Right cardiac atrium (tissue), 5 donors: ENCODE data around the gene CHML. TPM values are rescaled to one million over a fixed set of nuclear protein-coding genes. Genes with fewer than 3 reads are reported as not detected.

ENCODE experiments used
- ATAC-seq, 2 donors: fragments of 200-7000 bp; cut with Tn5 transposase; one replicate each; pipeline versions ENCODE4 v1.8.0 to v1.9.1; 2020; ENCODE audit warnings: moderate library complexity in 2 of 2, mild to moderate bottlenecking in 1 of 2
- DNase-seq, 3 donors: peaks; one replicate each; pipeline ENCODE4 v3.0.0-alpha.2; 2020
- H3K27ac ChIP-seq: one replicate; pipeline ENCODE4 v1.5.1; 2013; ENCODE audit warnings: mild to moderate bottlenecking, low read length, control low read depth, moderate library complexity
- H3K27me3 ChIP-seq: one replicate; pipeline ENCODE4 v1.6.1; 2013; ENCODE audit not compliant: control insufficient read depth, insufficient read depth
- H3K4me1 ChIP-seq: one replicate; pipeline ENCODE4 v1.6.1; 2013; ENCODE audit warnings: low read length; ENCODE audit not compliant: control insufficient read depth, insufficient read depth
- H3K4me3 ChIP-seq: one replicate; pipeline ENCODE4 v1.5.1; 2013; ENCODE audit warnings: low read length, control low read depth
- H3K9me3 ChIP-seq: one replicate; pipeline ENCODE4 v1.6.1; 2013; ENCODE audit warnings: low read length; ENCODE audit not compliant: control insufficient read depth
- WGBS: extraction: QIAGEN DNeasy Blood & Tissue Kit; methylation state at CpG from one replicate; pipeline ENCODE4 v1.1.7; 2013; 5-methylcytosine and 5-hydroxymethylcytosine counted together
- intact Hi-C, 4 donors: fragments of 100-400 bp; cut with DNase I; formaldehyde crosslinking; loops; one replicate each; pipeline versions ENCODE4 v1.11.0 to v1.14.0; 2022 to 2023
- polyA plus RNA-seq: library from polyadenylated mRNA; stranded (reverse); fragments of 200-250 nt; gene quantifications from one replicate; pipeline ENCODE4 v1.2.3, GENCODE V29; 2013
- total RNA-seq, 4 donors: library from RNA; stranded (reverse); fragmentation: NEBNext Ultra II Directional; extraction: Animal tissue kit (Norgen Biotek cat#: 25700); gene quantifications; one replicate each; pipeline ENCODE4 v1.2.1, GENCODE V29; 2021
- donor health status: healthy with polysubstance abuse.
- donor health status: DM: no; HTN: yes; CAD: no.
- donor health status: DM: no; HTN: no; CAD: no.
- donor health status: DM: no; HTN: yes; CAD: no; lungs with severe emphysema.
- donor health status: DM: yes; HTN: yes; CAD: no.

Gene CHML
- total and polyA plus RNA-seq, 5 donors = 1.1 to 7.8 (median 4.1) TPM

- Histone ChIP-seq H3K9me3 (no peaks in the 10 kb centered on the region), H3K27me3 (no peaks in the 10 kb centered on the region), H3K4me1 (no peaks in the 10 kb centered on the region), H3K4me3 (no peak overlapping the region), H3K27ac (no peak overlapping the region)
- no peak for ATAC-seq
- no peak for DNase-seq
- intact Hi-C loops = no loop called here
Measured at GRCh38 chr1:241637046-241637590, 3.1 kb downstream of the CHML start.

GRCh38 chr1:241636291-241636690 lies 3.9 kb downstream of the CHML start:
- no peaks in the 10 kb centered on the region for H3K9me3 ChIP-seq
- no peak for ATAC-seq
- H3K27ac ChIP-seq = no peak overlapping the region
- no peaks in the 10 kb centered on the region for H3K27me3 ChIP-seq
- DNase-seq = no peak
- no peak overlapping the region for H3K4me3 ChIP-seq
- intact Hi-C loops = no loop called here
- 71% methylated on average over 1 of the region's 1 CpG for WGBS
- no peaks in the 10 kb centered on the region for H3K4me1 ChIP-seq

- no peak for ATAC-seq
- no peak overlapping the region for H3K4me3 ChIP-seq
- H3K27me3 ChIP-seq = no peaks in the 10 kb centered on the region
- H3K4me1 ChIP-seq = no peaks in the 10 kb centered on the region
- no peaks in the 10 kb centered on the region for H3K9me3 ChIP-seq
- intact Hi-C loops = no loop called here
- 92% methylated on average over 4 of the region's 4 CpGs for WGBS
- H3K27ac ChIP-seq = no peak overlapping the region
- DNase-seq = no peak
Measured at GRCh38 chr1:241635556-241636152, 4.5 kb downstream of the CHML start.

- intact Hi-C loops = no loop called here
- Histone ChIP-seq H3K4me1 (no peaks in the 10 kb centered on the region), H3K27ac (no peak overlapping the region), H3K4me3 (no peak overlapping the region), H3K27me3 (no peaks in the 10 kb centered on the region), H3K9me3 (no peaks in the 10 kb centered on the region)
- DNase-seq (no peak), ATAC-seq (no peak)
- WGBS = 92% methylated on average over 3 of the region's 3 CpGs
Measured at GRCh38 chr1:241632987-241633386, 7.2 kb downstream of the CHML start.

- no peaks in the 10 kb centered on the region for H3K9me3 ChIP-seq
- WGBS = 82% methylated on average over 5 of the region's 5 CpGs
Measured at GRCh38 chr1:241631674-241632073, 8.5 kb downstream of the CHML start.

GRCh38 chr1:241630899-241631298 lies 9.3 kb downstream of the CHML start:
- Histone ChIP-seq H3K27ac (no peak overlapping the region), H3K4me3 (no peak overlapping the region), H3K9me3 (no peaks in the 10 kb centered on the region), H3K4me1 (no peaks in the 10 kb centered on the region), H3K27me3 (no peaks in the 10 kb centered on the region)
- ATAC-seq (no peak), DNase-seq (no peak)
- WGBS = 97% methylated on average over 2 of the region's 2 CpGs
- intact Hi-C loops = no loop called here

More at GRCh38 chr1:241631674-241632073, 8.5 kb downstream of the CHML start:
- no peaks in the 10 kb centered on the region for H3K27me3 ChIP-seq
- no peak overlapping the region for H3K4me3 ChIP-seq
- no peaks in the 10 kb centered on the region for H3K4me1 ChIP-seq
- no peak for DNase-seq
- ATAC-seq = no peak
- H3K27ac ChIP-seq = no peak overlapping the region
- intact Hi-C loops = no loop called here

GRCh38 chr1:241630476-241630875 lies 9.7 kb downstream of the CHML start:
- Histone ChIP-seq H3K4me3 (no peak overlapping the region), H3K27ac (no peak overlapping the region), H3K27me3 (no peaks in the 10 kb centered on the region), H3K4me1 (no peaks in the 10 kb centered on the region), H3K9me3 (no peaks in the 10 kb centered on the region)
- WGBS = 94% methylated on average over 1 of the region's 1 CpG
- DNase-seq (no peak), ATAC-seq (no peak)
- intact Hi-C loops = no loop called here

GRCh38 chr1:241630005-241630404 lies 10.2 kb downstream of the CHML start:
- intact Hi-C loops = no loop called here
- Histone ChIP-seq H3K27ac (no peak overlapping the region), H3K9me3 (no peaks in the 10 kb centered on the region), H3K4me3 (no peak overlapping the region), H3K4me1 (no peaks in the 10 kb centered on the region), H3K27me3 (no peaks in the 10 kb centered on the region)
- ATAC-seq = no peak
- DNase-seq = no peak

GRCh38 chr1:241627453-241628259 lies 12.5 kb downstream of the CHML start:
- ATAC-seq = peak in 1 of 2 donors; percentile 33
- DNase-seq = no peak
- Histone ChIP-seq H3K27ac (no peak overlapping the region), H3K4me1 (no peaks in the 10 kb centered on the region), H3K4me3 (no peak overlapping the region), H3K27me3 (no peaks in the 10 kb centered on the region), H3K9me3 (no peaks in the 10 kb centered on the region)
- WGBS = 35% methylated on average over 9 of the region's 9 CpGs
- intact Hi-C loops = loop anchor here in 1 of 4 donors (10.0 kb wide), 1 partner anchor 93 kb away; the partner anchor contains the start of gene KMO

- Histone ChIP-seq H3K4me3 (no peak overlapping the region), H3K27ac (no peak overlapping the region), H3K27me3 (no peaks in the 10 kb centered on the region), H3K4me1 (peaks cover 1% of the 10 kb centered on the region), H3K9me3 (no peaks in the 10 kb centered on the region)
- no peak for DNase-seq
- no peak for ATAC-seq
- 81% methylated on average over 2 of the region's 2 CpGs for WGBS
- intact Hi-C loops = loop anchor here in 1 of 4 donors (10.0 kb wide), 1 partner anchor 90 kb away; the partner anchor contains the start of gene KMO
Measured at GRCh38 chr1:241624935-241625334, 15.2 kb downstream of the CHML start.

GRCh38 chr1:241622669-241623068 lies 17.5 kb downstream of the CHML start:
- no peaks in the 10 kb centered on the region for H3K9me3 ChIP-seq
- intact Hi-C loops = loop anchor here in 1 of 4 donors (10.0 kb wide), 1 partner anchor 88 kb away; the partner anchor contains the start of gene KMO
- WGBS = 70% methylated on average over 5 of the region's 5 CpGs
- no peaks in the 10 kb centered on the region for H3K27me3 ChIP-seq
- no peak overlapping the region for H3K4me3 ChIP-seq
- H3K4me1 ChIP-seq = peaks cover 1% of the 10 kb centered on the region
- ATAC-seq (peak; percentile 35 to 77), DNase-seq (no peak)
- H3K27ac ChIP-seq = no peak overlapping the region
